HEK293 (cell line): Measurements from ENCODE around the gene PITPNC1.

ENCODE experiments used
- CTCF ChIA-PET: fragments of 350-600 bp; formaldehyde crosslinking; extraction: SDS; loops from one replicate; lab custom pipeline; 2021; ENCODE audit warnings: antibody characterized with exemption; lab: Yijun Ruan, JAX
- POLR2A ChIA-PET: fragments of 300-600 bp; formaldehyde crosslinking; extraction: SDS; loops from one replicate; lab custom pipeline; 2020; ENCODE audit warnings: antibody characterized with exemption, inconsistent platforms; lab: Yijun Ruan, JAX
- H3K27ac ChIP-seq: fragments of 200-500 bp; sonication (Bioruptor generic); 2 replicates; pipeline ENCODE4 v1.5.1; 2014; ENCODE audit warnings: low read depth, low read length, control low read depth, inconsistent platforms; ENCODE audit errors: extremely low read depth
- H3K36me3 ChIP-seq, 2 experiments: fragments of 200-500 bp in 1 of 2; sonication (Bioruptor generic) in 1 of 2; 1 replicate in 1 of 2; 2 replicates in 1 of 2; pipeline ENCODE4 v1.5.1; 2014 to 2017; ENCODE audit warnings: inconsistent platforms in 2 of 2, low read length in 2 of 2; ENCODE audit not compliant: control insufficient read depth in 2 of 2, insufficient read depth in 1 of 2
- H3K4me1 ChIP-seq: fragments of 200-500 bp; sonication (Bioruptor generic); 2 replicates; pipeline ENCODE4 v1.5.1; 2014; ENCODE audit warnings: mild to moderate bottlenecking, low read length, inconsistent platforms; ENCODE audit not compliant: control insufficient read depth, insufficient read depth
- H3K4me3 ChIP-seq: 2 replicates; pipeline ENCODE4 v1.5.1; 2011; ENCODE audit warnings: low read depth, mild to moderate bottlenecking, control low read depth, low read length, moderate library complexity
- H3K9me3 ChIP-seq: fragments of 200-500 bp; sonication (Bioruptor generic); 2 replicates; pipeline ENCODE4 v1.5.1; 2014; ENCODE audit warnings: low read depth, low read length, inconsistent platforms; ENCODE audit not compliant: control insufficient read depth, insufficient read depth
- GLI4 ChIP-seq: fragments of 450-650 bp; formaldehyde crosslinking; IDR thresholded peaks from 2 replicates; pipeline ENCODE4 v1.5.1; 2016; ENCODE audit warnings: missing biosample characterization, missing genetic modification characterization
- ZBTB21 ChIP-seq: fragments of 450-650 bp; formaldehyde crosslinking; IDR thresholded peaks from 2 replicates; pipeline ENCODE4 v1.5.1; 2017; ENCODE audit warnings: missing biosample characterization, missing genetic modification characterization
- ZBTB48 ChIP-seq: fragments of 450-650 bp; formaldehyde crosslinking; IDR thresholded peaks from 2 replicates; pipeline ENCODE4 v1.5.1; 2016; ENCODE audit warnings: missing biosample characterization, missing genetic modification characterization
- ZNF138 ChIP-seq: fragments of 450-650 bp; formaldehyde crosslinking; IDR thresholded peaks from 2 replicates; pipeline ENCODE4 v1.5.1; 2016; ENCODE audit warnings: missing biosample characterization, missing genetic modification characterization, borderline replicate concordance
- ZNF174 ChIP-seq: fragments of 450-650 bp; formaldehyde crosslinking; IDR thresholded peaks from 2 replicates; pipeline ENCODE4 v1.5.0; 2017; ENCODE audit warnings: missing biosample characterization, mild to moderate bottlenecking, missing genetic modification characterization
- ZNF23 ChIP-seq: fragments of 450-650 bp; formaldehyde crosslinking; IDR thresholded peaks from 2 replicates; pipeline ENCODE4 v1.5.1; 2016; ENCODE audit warnings: missing biosample characterization, missing genetic modification characterization, borderline replicate concordance
- ZNF292 ChIP-seq: fragments of 450-650 bp; formaldehyde crosslinking; IDR thresholded peaks from 2 replicates; pipeline ENCODE4 v1.5.1; 2016; ENCODE audit warnings: low read depth, missing biosample characterization, missing genetic modification characterization, borderline replicate concordance
- ZNF416 ChIP-seq: fragments of 450-650 bp; formaldehyde crosslinking; IDR thresholded peaks from 2 replicates; pipeline ENCODE4 v1.5.1; 2016; ENCODE audit warnings: missing biosample characterization, missing genetic modification characterization
- TF ChIP-seq, protein P1 (sequence below): fragments of 450-650 bp; formaldehyde crosslinking; IDR thresholded peaks from 2 replicates; pipeline ENCODE4 v1.5.1; 2016; ENCODE audit warnings: missing biosample characterization, missing genetic modification characterization
- TF ChIP-seq, protein P2 (sequence below): fragments of 450-650 bp; formaldehyde crosslinking; IDR thresholded peaks from 2 replicates; pipeline ENCODE4 v1.5.0; 2017; ENCODE audit warnings: missing biosample characterization, missing genetic modification characterization, borderline replicate concordance
- TF ChIP-seq, protein P3 (sequence below): fragments of 450-650 bp; formaldehyde crosslinking; IDR thresholded peaks from 2 replicates; pipeline ENCODE4 v1.5.1; 2017; ENCODE audit warnings: missing biosample characterization, missing genetic modification characterization

Gene PITPNC1

DNA sequence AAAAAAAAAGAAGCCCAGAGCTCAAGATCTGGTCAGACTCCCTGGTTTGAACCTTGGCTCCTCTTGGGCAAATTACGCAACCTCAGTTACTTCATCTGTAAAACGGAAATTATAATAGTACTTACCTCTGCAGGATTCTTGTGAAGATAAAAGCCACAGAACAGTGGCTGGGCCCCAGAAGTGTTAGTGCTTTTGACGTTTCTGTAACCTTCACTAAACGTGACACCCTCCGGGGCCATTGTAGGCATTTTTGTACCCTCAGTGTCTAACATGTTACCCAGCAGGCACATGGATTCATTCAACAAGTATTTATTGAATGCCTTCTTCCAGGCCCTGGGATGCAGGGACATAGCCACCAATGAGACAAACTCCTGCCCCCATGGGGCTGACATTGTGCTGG, 58.0 kb downstream of the PITPNC1 start (continued):
- TF ChIP-seq, protein P1, sequence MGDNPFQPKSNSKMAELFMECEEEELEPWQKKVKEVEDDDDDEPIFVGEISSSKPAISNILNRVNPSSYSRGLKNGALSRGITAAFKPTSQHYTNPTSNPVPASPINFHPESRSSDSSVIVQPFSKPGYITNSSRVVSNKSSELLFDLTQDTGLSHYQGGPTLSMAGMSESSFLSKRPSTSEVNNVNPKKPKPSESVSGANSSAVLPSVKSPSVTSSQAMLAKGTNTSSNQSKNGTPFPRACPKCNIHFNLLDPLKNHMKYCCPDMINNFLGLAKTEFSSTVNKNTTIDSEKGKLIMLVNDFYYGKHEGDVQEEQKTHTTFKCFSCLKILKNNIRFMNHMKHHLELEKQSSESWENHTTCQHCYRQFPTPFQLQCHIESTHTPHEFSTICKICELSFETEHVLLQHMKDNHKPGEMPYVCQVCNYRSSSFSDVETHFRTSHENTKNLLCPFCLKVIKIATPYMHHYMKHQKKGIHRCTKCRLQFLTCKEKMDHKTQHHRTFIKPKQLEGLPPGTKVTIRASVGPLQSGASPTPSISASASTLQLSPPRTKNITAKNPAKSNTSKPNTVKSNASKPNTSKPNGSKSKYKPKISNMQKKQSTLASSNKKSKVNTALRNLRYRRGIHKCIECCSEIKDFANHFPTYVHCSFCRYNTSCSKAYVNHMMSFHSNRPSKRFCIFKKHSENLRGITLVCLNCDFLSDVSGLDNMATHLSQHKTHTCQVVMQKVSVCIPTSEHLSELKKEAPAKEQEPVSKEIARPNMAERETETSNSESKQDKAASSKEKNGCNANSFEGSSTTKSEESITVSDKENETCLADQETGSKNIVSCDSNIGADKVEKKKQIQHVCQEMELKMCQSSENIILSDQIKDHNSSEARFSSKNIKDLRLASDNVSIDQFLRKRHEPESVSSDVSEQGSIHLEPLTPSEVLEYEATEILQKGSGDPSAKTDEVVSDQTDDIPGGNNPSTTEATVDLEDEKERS (tag by site-specific recombination), result no peak
- TF ChIP-seq ZNF292 (tag by site-specific recombination) (no peak), ZNF138 (tag by site-specific recombination) (no peak), GLI4 (no peak), ZNF174 (tag by site-specific recombination) (no peak)

DNA sequence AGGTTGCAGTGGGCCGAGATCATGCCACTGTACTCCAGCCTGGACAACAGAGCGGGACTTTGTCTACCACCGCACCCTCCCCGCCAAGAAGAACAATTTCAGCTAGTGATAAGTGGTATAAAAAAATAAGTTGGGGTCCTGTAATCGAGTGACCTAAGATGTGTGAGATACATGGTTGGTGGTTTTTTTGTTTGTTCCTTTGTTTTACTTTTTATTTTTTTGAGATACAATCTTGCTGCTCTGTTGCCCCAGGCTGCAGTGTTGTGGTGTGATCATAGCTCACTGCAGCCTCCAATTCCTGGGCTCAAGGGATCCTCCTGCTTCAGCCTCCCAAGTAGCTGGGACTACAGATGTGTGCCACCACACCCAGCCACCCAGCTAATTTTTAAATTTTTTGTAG, 58.7 kb downstream of the PITPNC1 start:
- ChIA-PET CTCF (no interaction called here), POLR2A (interaction anchor here (0.6 kb wide), 1 partner anchor 172 kb away, joined by 3 read pairs; no protein-coding TSS in a partner anchor)
- Histone ChIP-seq H3K4me3 (no peak overlapping the region), H3K36me3 (no peaks in the 10 kb centered on the region), H3K4me1 (peaks cover 7% of the 10 kb centered on the region), H3K27ac (no peak overlapping the region), H3K9me3 (no peaks in the 10 kb centered on the region)
- TF ChIP-seq ZNF416 (tag by site-specific recombination), result no peak
- TF ChIP-seq ZNF23 (tag by site-specific recombination), result no peak
- TF ChIP-seq ZBTB48 (tag by site-specific recombination), result no peak
- TF ChIP-seq ZBTB21 (tag by site-specific recombination), result no peak

DNA sequence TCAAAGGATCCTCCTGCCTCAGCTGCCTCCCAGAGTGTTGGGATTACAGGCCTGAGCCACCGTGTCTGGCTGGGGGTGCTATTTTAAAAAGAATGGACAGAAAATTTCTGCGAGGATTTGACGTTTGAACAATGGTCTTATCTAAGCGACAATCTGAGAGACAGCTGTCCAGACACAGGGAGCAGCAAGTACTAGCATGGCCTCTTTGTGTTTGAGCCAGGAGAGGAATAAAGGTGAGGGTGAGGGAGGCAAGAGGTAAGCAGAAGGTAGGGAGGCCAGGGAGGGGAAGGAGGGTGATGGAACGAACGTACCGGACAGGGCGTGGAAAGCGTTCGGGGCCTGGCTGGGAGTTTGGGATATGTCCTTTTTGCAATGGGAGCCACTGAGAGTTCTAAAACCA, 59.2 kb downstream of the PITPNC1 start:
- no peak overlapping the region for H3K27ac ChIP-seq
- TF ChIP-seq, protein P1 (tag by site-specific recombination), result no peak
- TF ChIP-seq, protein P2, sequence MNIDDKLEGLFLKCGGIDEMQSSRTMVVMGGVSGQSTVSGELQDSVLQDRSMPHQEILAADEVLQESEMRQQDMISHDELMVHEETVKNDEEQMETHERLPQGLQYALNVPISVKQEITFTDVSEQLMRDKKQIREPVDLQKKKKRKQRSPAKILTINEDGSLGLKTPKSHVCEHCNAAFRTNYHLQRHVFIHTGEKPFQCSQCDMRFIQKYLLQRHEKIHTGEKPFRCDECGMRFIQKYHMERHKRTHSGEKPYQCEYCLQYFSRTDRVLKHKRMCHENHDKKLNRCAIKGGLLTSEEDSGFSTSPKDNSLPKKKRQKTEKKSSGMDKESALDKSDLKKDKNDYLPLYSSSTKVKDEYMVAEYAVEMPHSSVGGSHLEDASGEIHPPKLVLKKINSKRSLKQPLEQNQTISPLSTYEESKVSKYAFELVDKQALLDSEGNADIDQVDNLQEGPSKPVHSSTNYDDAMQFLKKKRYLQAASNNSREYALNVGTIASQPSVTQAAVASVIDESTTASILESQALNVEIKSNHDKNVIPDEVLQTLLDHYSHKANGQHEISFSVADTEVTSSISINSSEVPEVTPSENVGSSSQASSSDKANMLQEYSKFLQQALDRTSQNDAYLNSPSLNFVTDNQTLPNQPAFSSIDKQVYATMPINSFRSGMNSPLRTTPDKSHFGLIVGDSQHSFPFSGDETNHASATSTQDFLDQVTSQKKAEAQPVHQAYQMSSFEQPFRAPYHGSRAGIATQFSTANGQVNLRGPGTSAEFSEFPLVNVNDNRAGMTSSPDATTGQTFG (tag by site-specific recombination), result no peak
- TF ChIP-seq, protein P3, sequence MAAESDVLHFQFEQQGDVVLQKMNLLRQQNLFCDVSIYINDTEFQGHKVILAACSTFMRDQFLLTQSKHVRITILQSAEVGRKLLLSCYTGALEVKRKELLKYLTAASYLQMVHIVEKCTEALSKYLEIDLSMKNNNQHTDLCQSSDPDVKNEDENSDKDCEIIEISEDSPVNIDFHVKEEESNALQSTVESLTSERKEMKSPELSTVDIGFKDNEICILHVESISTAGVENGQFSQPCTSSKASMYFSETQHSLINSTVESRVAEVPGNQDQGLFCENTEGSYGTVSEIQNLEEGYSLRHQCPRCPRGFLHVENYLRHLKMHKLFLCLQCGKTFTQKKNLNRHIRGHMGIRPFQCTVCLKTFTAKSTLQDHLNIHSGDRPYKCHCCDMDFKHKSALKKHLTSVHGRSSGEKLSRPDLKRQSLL (tag by site-specific recombination), result no peak
- POLR2A ChIA-PET, result no interaction called here

More for the DNA sequence above, 59.2 kb downstream of the PITPNC1 start:
- Histone ChIP-seq H3K36me3 (no peaks in the 10 kb centered on the region), H3K4me3 (no peak overlapping the region), H3K4me1 (peaks cover 7% of the 10 kb centered on the region), H3K9me3 (no peaks in the 10 kb centered on the region)
- CTCF ChIA-PET, result interaction anchor here (0.6 to 0.7 kb wide), 3 partner anchors 62 to 388 kb away, joined by 3 to 4 read pairs (median 4); no protein-coding TSS in a partner anchor
